GM12873 (cell line): ENCODE data around the gene OR9Q1.

Experiments
- CTCF ChIP-seq: IDR thresholded peaks from 2 replicates; pipeline ENCODE4 v1.5.1; 2012; ENCODE audit warnings: low read depth, mild to moderate bottlenecking, moderate library complexity, low read length, control low read depth; ENCODE audit not compliant: insufficient read depth; ENCODE audit errors: missing control alignments

Gene OR9Q1

GRCh38 chr11:58086528-58086927 lies 62.8 kb downstream of the OR9Q1 start:
- no peak for TF ChIP-seq CTCF

GRCh38 chr11:58097437-58097836 lies 73.8 kb downstream of the OR9Q1 start:
- no peak for TF ChIP-seq CTCF

- no peak for TF ChIP-seq CTCF
These were observed 97.4 kb downstream of the OR9Q1 start for GRCh38 chr11:58121096-58121495.

- TF ChIP-seq CTCF: no peak
These were observed 101.8 kb downstream of the OR9Q1 start, which contains the start of gene OR9I1 for GRCh38 chr11:58125469-58125868. Gene OR9I1, minus strand, starts transcription at chr11:58125530. Its CDS starts 6,086 bp downstream, at chr11:58119444.

GRCh38 chr11:58127350-58127749 lies 103.7 kb downstream of the OR9Q1 start:
- TF ChIP-seq CTCF: no peak

- TF ChIP-seq CTCF: no peak
These were observed 109.8 kb downstream of the OR9Q1 start for GRCh38 chr11:58133309-58134076.

GRCh38 chr11:58134151-58134550 lies 110.5 kb downstream of the OR9Q1 start:
- no peak for TF ChIP-seq CTCF
